Stomach (tissue), 9 donors: ENCODE data around the gene CYP27A1. TPM values are rescaled to one million over a fixed set of nuclear protein-coding genes. Genes with fewer than 3 reads are reported as not detected.

Experiments used
- DNase-seq, 2 donors: peaks; one replicate each; pipeline versions ENCODE4 v3.0.0 to v3.0.0-alpha.2; 2013 to 2019
- H3K27ac ChIP-seq, 5 donors: fragments of 200-600 bp in 4 of 5; sonication (generic) in 4 of 5; one replicate each; pipeline ENCODE4 v1.5.1; 2013 to 2019; ENCODE audit warnings: mild to moderate bottlenecking in 1 of 5, moderate library complexity in 1 of 5
- H3K27me3 ChIP-seq, 3 donors: fragments of 200-600 bp; sonication (generic); one replicate each; pipeline ENCODE4 v1.5.1; 2017 to 2019; ENCODE audit warnings: mixed run types in 1 of 3
- H3K36me3 ChIP-seq, 4 donors: fragments of 200-600 bp; sonication (generic); 1 replicate in 3 of 4; 2 replicates in 1 of 4; pipeline ENCODE4 v1.5.1; 2016 to 2019
- H3K4me1 ChIP-seq, 4 donors: fragments of 200-600 bp; sonication (generic); one replicate each; pipeline ENCODE4 v1.5.1; 2016 to 2019
- H3K4me3 ChIP-seq, 4 donors: fragments of 200-600 bp; sonication (generic) in 3 of 4; one replicate each; pipeline ENCODE4 v1.5.1; 2016 to 2019; ENCODE audit warnings: mild to moderate bottlenecking in 1 of 4
- H3K9me3 ChIP-seq, 4 donors: fragments of 200-600 bp; sonication (generic); one replicate each; pipeline ENCODE4 v1.5.1; 2016 to 2019
- CTCF ChIP-seq, 7 experiments: fragments of 450-650 bp in 4 of 7; fragments of 200-600 bp in 3 of 7; sonication (generic) in 3 of 7; IDR thresholded peaks; one replicate each; pipeline ENCODE4 v1.5.1; 2016 to 2019; ENCODE audit warnings: antibody characterized with exemption in 7 of 7, control low read depth in 2 of 7, mild to moderate bottlenecking in 1 of 7
- EP300 ChIP-seq: sonication (generic); formaldehyde crosslinking; IDR thresholded peaks from one replicate; pipeline ENCODE4 v1.6.1; 2017; ENCODE audit warnings: antibody characterized with exemption
- POLR2A ChIP-seq, 4 donors: fragments of 450-650 bp; IDR thresholded peaks; one replicate each; pipeline ENCODE4 v1.6.1; 2016; ENCODE audit warnings: antibody characterized with exemption in 4 of 4, control low read depth in 2 of 4, mild to moderate bottlenecking in 1 of 4, moderate library complexity in 1 of 4
- POLR2AphosphoS5 ChIP-seq, 3 donors: sonication (generic); formaldehyde crosslinking; IDR thresholded peaks; one replicate each; pipeline ENCODE4 v1.6.1; 2016; ENCODE audit warnings: antibody characterized with exemption in 3 of 3
- WGBS, 5 donors: extraction: QIAGEN DNeasy Blood & Tissue Kit in 3 of 5; methylation state at CpG; one replicate each; pipeline versions ENCODE4 v1.1.5 to v1.1.7; 2013 to 2018; 5-methylcytosine and 5-hydroxymethylcytosine counted together
- intact Hi-C: fragments of 100-400 bp; cut with DNase I; formaldehyde crosslinking; loops from one replicate; pipeline ENCODE4 v1.15.1; 2023; ENCODE audit warnings: low total_unique reads
- polyA plus RNA-seq, 3 donors: library from polyadenylated mRNA; stranded (reverse); fragments of 200-250 nt; gene quantifications; one replicate each; pipeline ENCODE4 v1.2.3, GENCODE V29; 2013
- total RNA-seq, 5 donors: library from RNA; depleted of rRNA; stranded (reverse); fragments of >200 nt; gene quantifications; one replicate each; pipeline versions ENCODE4 v1.1.0 to v1.2.3, GENCODE V29; 2014 to 2016
- donor health status: healthy with polysubstance abuse.
- donor health status: Bipolar disorder and iron deficiency.
- donor health status: healthy.

The CYP27A1 gene
- total and polyA plus RNA-seq, 8 donors = 4.4 to 546 (median 13.6) TPM

GRCh38 chr2:218820746-218821369, 38.9 kb downstream of the CYP27A1 start:
- H3K4me3 ChIP-seq = no peak overlapping the region
- DNase-seq = no peak
- WGBS, 5 donors = 89 to 97% (median 96%) methylated on average over 13 to 15 of the region's 15 CpGs
- TF ChIP-seq CTCF (IDR thresholded peaks at IDR 0.05) = no peak
- no peak for TF ChIP-seq POLR2A (IDR thresholded peaks at IDR 0.05)
- no peak for TF ChIP-seq EP300
- no peak for TF ChIP-seq POLR2AphosphoS5 (IDR thresholded peaks at IDR 0.05)
- no peaks in the 10 kb centered on the region for H3K9me3 ChIP-seq
- no peaks in the 10 kb centered on the region for H3K4me1 ChIP-seq
- peaks cover 0 to 32% (median 20%) of the 10 kb centered on the region in 4 donors for H3K36me3 ChIP-seq
- H3K27ac ChIP-seq = no peak overlapping the region
- intact Hi-C loops = no loop called here
- no peaks in the 10 kb centered on the region for H3K27me3 ChIP-seq

- TF ChIP-seq CTCF (IDR thresholded peaks at IDR 0.05) (no peak), POLR2A (IDR thresholded peaks at IDR 0.05) (no peak), POLR2AphosphoS5 (IDR thresholded peaks at IDR 0.05) (no peak), EP300 (no peak)
- 74 to 81% (median 77%) methylated on average over 9 of the region's 9 CpGs for WGBS, 5 donors
- Histone ChIP-seq H3K4me3 (no peak overlapping the region), H3K4me1 (no peaks in the 10 kb centered on the region), H3K9me3 (no peaks in the 10 kb centered on the region), H3K27me3 (no peaks in the 10 kb centered on the region), H3K27ac (no peak overlapping the region), H3K36me3 (peaks cover 0 to 24% (median 13%) of the 10 kb centered on the region in 4 donors)
- intact Hi-C loops = no loop called here
- no peak for DNase-seq
Measured at GRCh38 chr2:218821605-218822211, 39.8 kb downstream of the CYP27A1 start.

- WGBS, 5 donors = 76 to 83% (median 79%) methylated on average over 7 of the region's 7 CpGs
- DNase-seq = no peak
- intact Hi-C loops = no loop called here
- Histone ChIP-seq H3K36me3 (peaks cover 0 to 24% (median 8%) of the 10 kb centered on the region in 4 donors), H3K27ac (no peak overlapping the region), H3K9me3 (no peaks in the 10 kb centered on the region), H3K27me3 (peaks cover 0 to 1% (median 0%) of the 10 kb centered on the region in 3 donors), H3K4me1 (no peaks in the 10 kb centered on the region), H3K4me3 (no peak overlapping the region)
- TF ChIP-seq CTCF (IDR thresholded peaks at IDR 0.05) (no peak), POLR2A (IDR thresholded peaks at IDR 0.05) (no peak), EP300 (no peak), POLR2AphosphoS5 (IDR thresholded peaks at IDR 0.05) (no peak)
Measured at GRCh38 chr2:218822622-218823021, 40.7 kb downstream of the CYP27A1 start.

- Histone ChIP-seq H3K27ac (no peak overlapping the region), H3K4me1 (no peaks in the 10 kb centered on the region), H3K27me3 (peaks cover 0 to 8% (median 0%) of the 10 kb centered on the region in 3 donors), H3K36me3 (peaks cover 0 to 19% (median 6%) of the 10 kb centered on the region in 4 donors), H3K9me3 (no peaks in the 10 kb centered on the region), H3K4me3 (no peak overlapping the region)
- intact Hi-C loops = no loop called here
- no peak for DNase-seq
- 75 to 83% (median 78%) methylated on average over 8 to 9 of the region's 9 CpGs for WGBS, 5 donors
- TF ChIP-seq POLR2AphosphoS5 (IDR thresholded peaks at IDR 0.05) = no peak
- TF ChIP-seq CTCF (IDR thresholded peaks at IDR 0.05) = no peak
- TF ChIP-seq EP300 = no peak
- no peak for TF ChIP-seq POLR2A (IDR thresholded peaks at IDR 0.05)
Measured at GRCh38 chr2:218823196-218823855, 41.4 kb downstream of the CYP27A1 start.
